HG02642 (cell line): ENCODE results near the gene PTEN.
"Not testable (repeated sequence)": the region's sequence is repeated elsewhere in the genome, so short reads cannot be mapped to it uniquely, and the experiment has no call there.

Source experiments
- ATAC-seq: cut with Tn5 transposase; IDR thresholded peaks from one replicate; pipeline ENCODE4 v1.9.1; 2021; ENCODE audit warnings: mild to moderate bottlenecking; ENCODE audit not compliant: unreplicated experiment, poor library complexity

PTEN gene

GRCh38 chr10:87863053-87863943, at the start of gene PTEN, which contains the start of gene KLLN:
Gene PTEN, plus strand, starts transcription at chr10:87863625. Its CDS starts 845 bp downstream, at chr10:87864470.
Gene KLLN, minus strand, starts transcription at chr10:87863533. Its CDS starts 1,046 bp downstream, at chr10:87862487.
- ATAC-seq, result peak; percentile 39

GRCh38 chr10:87816163-87816897, 47.1 kb upstream of the PTEN start:
- no peak for ATAC-seq

GRCh38 chr10:87816898-87817608, 46.4 kb upstream of the PTEN start:
- ATAC-seq, result no peak

GRCh38 chr10:87817609-87818504, 45.6 kb upstream of the PTEN start, which contains the start of gene ATAD1:
Gene ATAD1, minus strand, starts transcription at chr10:87818226. Its CDS starts 3,627 bp downstream, at chr10:87814599.
- peak; percentile 86 for ATAC-seq

GRCh38 chr10:87818505-87819288, 44.7 kb upstream of the PTEN start:
- peak; percentile 61 for ATAC-seq

GRCh38 chr10:87819289-87819585, 44.2 kb upstream of the PTEN start:
- no peak for ATAC-seq

GRCh38 chr10:87826653-87827052, 36.8 kb upstream of the PTEN start:
- no peak for ATAC-seq

GRCh38 chr10:87827681-87828080, 35.7 kb upstream of the PTEN start:
- no peak for ATAC-seq

GRCh38 chr10:87829051-87829450, 34.4 kb upstream of the PTEN start:
- not testable (repeated sequence) for ATAC-seq

GRCh38 chr10:87829986-87830729, 33.3 kb upstream of the PTEN start:
- no peak for ATAC-seq

GRCh38 chr10:87836098-87836497, 27.3 kb upstream of the PTEN start:
- ATAC-seq, result no peak

GRCh38 chr10:87837445-87837844, 26.0 kb upstream of the PTEN start:
- ATAC-seq, result no peak

- no peak for ATAC-seq
These were observed 24.8 kb upstream of the PTEN start for GRCh38 chr10:87838650-87839049.

- no peak for ATAC-seq
These were observed 22.2 kb upstream of the PTEN start for GRCh38 chr10:87841186-87841585.

GRCh38 chr10:87842220-87842641, 21.2 kb upstream of the PTEN start:
- no peak for ATAC-seq

- ATAC-seq, result no peak
These were observed 20.5 kb upstream of the PTEN start for GRCh38 chr10:87842776-87843497.

- ATAC-seq, result no peak
These were observed 19.7 kb upstream of the PTEN start for GRCh38 chr10:87843714-87844113.
